ENCODE measurements around the gene WDR82. TPM values are rescaled to one million over a fixed set of nuclear protein-coding genes. Genes with fewer than 3 reads are reported as not detected.

Gene WDR82
- total and polyA plus RNA-seq, 9 of the 15 experiments (the other 6 are each of a cell fraction or from before 2014, with no cell fraction given): 6.4 to 62.9 (median 37.1) TPM

GRCh38 chr3:52268036-52268435 is 10.4 kb downstream of the WDR82 start (continued):
- TF ChIP-seq, protein P1, sequence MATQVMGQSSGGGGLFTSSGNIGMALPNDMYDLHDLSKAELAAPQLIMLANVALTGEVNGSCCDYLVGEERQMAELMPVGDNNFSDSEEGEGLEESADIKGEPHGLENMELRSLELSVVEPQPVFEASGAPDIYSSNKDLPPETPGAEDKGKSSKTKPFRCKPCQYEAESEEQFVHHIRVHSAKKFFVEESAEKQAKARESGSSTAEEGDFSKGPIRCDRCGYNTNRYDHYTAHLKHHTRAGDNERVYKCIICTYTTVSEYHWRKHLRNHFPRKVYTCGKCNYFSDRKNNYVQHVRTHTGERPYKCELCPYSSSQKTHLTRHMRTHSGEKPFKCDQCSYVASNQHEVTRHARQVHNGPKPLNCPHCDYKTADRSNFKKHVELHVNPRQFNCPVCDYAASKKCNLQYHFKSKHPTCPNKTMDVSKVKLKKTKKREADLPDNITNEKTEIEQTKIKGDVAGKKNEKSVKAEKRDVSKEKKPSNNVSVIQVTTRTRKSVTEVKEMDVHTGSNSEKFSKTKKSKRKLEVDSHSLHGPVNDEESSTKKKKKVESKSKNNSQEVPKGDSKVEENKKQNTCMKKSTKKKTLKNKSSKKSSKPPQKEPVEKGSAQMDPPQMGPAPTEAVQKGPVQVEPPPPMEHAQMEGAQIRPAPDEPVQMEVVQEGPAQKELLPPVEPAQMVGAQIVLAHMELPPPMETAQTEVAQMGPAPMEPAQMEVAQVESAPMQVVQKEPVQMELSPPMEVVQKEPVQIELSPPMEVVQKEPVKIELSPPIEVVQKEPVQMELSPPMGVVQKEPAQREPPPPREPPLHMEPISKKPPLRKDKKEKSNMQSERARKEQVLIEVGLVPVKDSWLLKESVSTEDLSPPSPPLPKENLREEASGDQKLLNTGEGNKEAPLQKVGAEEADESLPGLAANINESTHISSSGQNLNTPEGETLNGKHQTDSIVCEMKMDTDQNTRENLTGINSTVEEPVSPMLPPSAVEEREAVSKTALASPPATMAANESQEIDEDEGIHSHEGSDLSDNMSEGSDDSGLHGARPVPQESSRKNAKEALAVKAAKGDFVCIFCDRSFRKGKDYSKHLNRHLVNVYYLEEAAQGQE (IDR thresholded peaks at IDR 0.05; ENCODE audit: borderline replicate concordance): no peak
- TF ChIP-seq, protein P1 (CRISPR knock-in tag; IDR thresholded peaks at IDR 0.05; ENCODE audit: low read depth): no peak
- TF ChIP-seq, protein P2, sequence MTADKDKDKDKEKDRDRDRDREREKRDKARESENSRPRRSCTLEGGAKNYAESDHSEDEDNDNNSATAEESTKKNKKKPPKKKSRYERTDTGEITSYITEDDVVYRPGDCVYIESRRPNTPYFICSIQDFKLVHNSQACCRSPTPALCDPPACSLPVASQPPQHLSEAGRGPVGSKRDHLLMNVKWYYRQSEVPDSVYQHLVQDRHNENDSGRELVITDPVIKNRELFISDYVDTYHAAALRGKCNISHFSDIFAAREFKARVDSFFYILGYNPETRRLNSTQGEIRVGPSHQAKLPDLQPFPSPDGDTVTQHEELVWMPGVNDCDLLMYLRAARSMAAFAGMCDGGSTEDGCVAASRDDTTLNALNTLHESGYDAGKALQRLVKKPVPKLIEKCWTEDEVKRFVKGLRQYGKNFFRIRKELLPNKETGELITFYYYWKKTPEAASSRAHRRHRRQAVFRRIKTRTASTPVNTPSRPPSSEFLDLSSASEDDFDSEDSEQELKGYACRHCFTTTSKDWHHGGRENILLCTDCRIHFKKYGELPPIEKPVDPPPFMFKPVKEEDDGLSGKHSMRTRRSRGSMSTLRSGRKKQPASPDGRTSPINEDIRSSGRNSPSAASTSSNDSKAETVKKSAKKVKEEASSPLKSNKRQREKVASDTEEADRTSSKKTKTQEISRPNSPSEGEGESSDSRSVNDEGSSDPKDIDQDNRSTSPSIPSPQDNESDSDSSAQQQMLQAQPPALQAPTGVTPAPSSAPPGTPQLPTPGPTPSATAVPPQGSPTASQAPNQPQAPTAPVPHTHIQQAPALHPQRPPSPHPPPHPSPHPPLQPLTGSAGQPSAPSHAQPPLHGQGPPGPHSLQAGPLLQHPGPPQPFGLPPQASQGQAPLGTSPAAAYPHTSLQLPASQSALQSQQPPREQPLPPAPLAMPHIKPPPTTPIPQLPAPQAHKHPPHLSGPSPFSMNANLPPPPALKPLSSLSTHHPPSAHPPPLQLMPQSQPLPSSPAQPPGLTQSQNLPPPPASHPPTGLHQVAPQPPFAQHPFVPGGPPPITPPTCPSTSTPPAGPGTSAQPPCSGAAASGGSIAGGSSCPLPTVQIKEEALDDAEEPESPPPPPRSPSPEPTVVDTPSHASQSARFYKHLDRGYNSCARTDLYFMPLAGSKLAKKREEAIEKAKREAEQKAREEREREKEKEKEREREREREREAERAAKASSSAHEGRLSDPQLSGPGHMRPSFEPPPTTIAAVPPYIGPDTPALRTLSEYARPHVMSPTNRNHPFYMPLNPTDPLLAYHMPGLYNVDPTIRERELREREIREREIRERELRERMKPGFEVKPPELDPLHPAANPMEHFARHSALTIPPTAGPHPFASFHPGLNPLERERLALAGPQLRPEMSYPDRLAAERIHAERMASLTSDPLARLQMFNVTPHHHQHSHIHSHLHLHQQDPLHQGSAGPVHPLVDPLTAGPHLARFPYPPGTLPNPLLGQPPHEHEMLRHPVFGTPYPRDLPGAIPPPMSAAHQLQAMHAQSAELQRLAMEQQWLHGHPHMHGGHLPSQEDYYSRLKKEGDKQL (CRISPR knock-in tag; IDR thresholded peaks at IDR 0.05; ENCODE audit: borderline replicate concordance): no peak
- TF ChIP-seq SOX6 (IDR thresholded peaks at IDR 0.05): no peak
- TF ChIP-seq POLR2A (conservative IDR thresholded peaks at IDR 0.05): no peak
- no peak for TF ChIP-seq BRCA1 (IDR thresholded peaks at IDR 0.05)
- no peak for TF ChIP-seq BRCA1 (CRISPR knock-in tag; IDR thresholded peaks at IDR 0.05)
- TF ChIP-seq ZBTB9 (CRISPR knock-in tag; IDR thresholded peaks at IDR 0.05): no peak
